WTC11 (cell line): ENCODE measurements around the gene MRPL28.

Source experiments
- CBFB ChIP-seq: sonication (generic); formaldehyde crosslinking; IDR thresholded peaks from 2 replicates; pipeline ENCODE4 v1.8.1; 2022; ENCODE audit warnings: mild to moderate bottlenecking, low read depth, missing genetic modification reagents
- CTCF ChIP-seq: fragments of 200-600 bp; IDR thresholded peaks from 2 replicates; pipeline ENCODE4 v1.8.0; 2022; ENCODE audit warnings: antibody characterized with exemption
- MAX ChIP-seq: sonication (generic); formaldehyde crosslinking; IDR thresholded peaks from 2 replicates; pipeline ENCODE4 v1.8.0; 2022; ENCODE audit warnings: mild to moderate bottlenecking, missing genetic modification reagents
- USF1 ChIP-seq: sonication (generic); formaldehyde crosslinking; IDR thresholded peaks from 2 replicates; pipeline ENCODE4 v1.8.0; 2022; ENCODE audit warnings: mild to moderate bottlenecking, missing genetic modification reagents
- ZNF425 ChIP-seq: fragments of 250-450 bp; sonication (Bioruptor Pico); conservative IDR thresholded peaks from 2 replicates; pipeline ENCODE4 v1.9.0; 2021; ENCODE audit warnings: mild to moderate bottlenecking

- TF ChIP-seq CTCF: no peak
- no peak for TF ChIP-seq CBFB
- TF ChIP-seq ZNF425 (CRISPR knock-in tag): no peak
- TF ChIP-seq MAX (CRISPR knock-in tag): no peak
- no peak for TF ChIP-seq USF1 (CRISPR knock-in tag)
Observed at GRCh38 chr16:371515-372301, 1.4 kb upstream of the MRPL28 start.
